H9 (cell line): ENCODE measurements around the gene HHIPL2. TPM values are rescaled to one million over a fixed set of nuclear protein-coding genes. Genes with fewer than 3 reads are reported as not detected.

Experiments
- DNase-seq: peaks from one replicate; pipeline ENCODE4 v3.0.0-alpha.2; 2017
- H2AFZ ChIP-seq: one replicate; pipeline ENCODE4 v1.6.1; 2013; ENCODE audit warnings: mild to moderate bottlenecking, low read length, control low read depth, moderate library complexity
- H2AK5ac ChIP-seq: 2 replicates; pipeline ENCODE4 v1.6.1; 2013; ENCODE audit warnings: low read length, control low read depth, mixed read lengths; ENCODE audit not compliant: insufficient read length
- H2BK120ac ChIP-seq: one replicate; pipeline ENCODE4 v1.6.1; 2013; ENCODE audit warnings: low read depth, mild to moderate bottlenecking, low read length, control low read depth, inconsistent platforms; ENCODE audit not compliant: poor library complexity, severe bottlenecking
- H2BK12ac ChIP-seq: 2 replicates; pipeline ENCODE4 v1.6.1; 2013; ENCODE audit warnings: low read length, control low read depth, mixed read lengths, low read depth; ENCODE audit not compliant: insufficient read length
- H2BK15ac ChIP-seq: 2 replicates; pipeline ENCODE4 v1.6.1; 2013; ENCODE audit warnings: low read depth, low read length, control low read depth
- H2BK20ac ChIP-seq: one replicate; pipeline ENCODE4 v1.6.1; 2013; ENCODE audit warnings: low read depth, mild to moderate bottlenecking, low read length, control low read depth, inconsistent platforms; ENCODE audit not compliant: poor library complexity, severe bottlenecking
- H2BK5ac ChIP-seq: 2 replicates; pipeline ENCODE4 v1.6.1; 2013; ENCODE audit warnings: low read length, control low read depth, mixed read lengths; ENCODE audit not compliant: insufficient read length
- H3K14ac ChIP-seq: 2 replicates; pipeline ENCODE4 v1.6.1; 2013; ENCODE audit warnings: low read length, control low read depth; ENCODE audit not compliant: insufficient read depth
- H3K18ac ChIP-seq: 2 replicates; pipeline ENCODE4 v1.6.1; 2013; ENCODE audit warnings: low read depth, mild to moderate bottlenecking, mixed read lengths, low read length, control low read depth; ENCODE audit not compliant: insufficient read length
- H3K23ac ChIP-seq: 2 replicates; pipeline ENCODE4 v1.6.1; 2013; ENCODE audit warnings: low read length, control low read depth, mixed read lengths, low read depth; ENCODE audit not compliant: insufficient read length
- H3K23me2 ChIP-seq: 2 replicates; pipeline ENCODE4 v1.6.1; 2013; ENCODE audit warnings: low read depth, mild to moderate bottlenecking, mixed read lengths, low read length, control low read depth; ENCODE audit not compliant: insufficient read length, poor library complexity, severe bottlenecking
- H3K27ac ChIP-seq: 2 replicates; pipeline ENCODE4 v1.5.1; 2013; ENCODE audit warnings: low read length, control low read depth, mixed read lengths, low read depth; ENCODE audit not compliant: insufficient read length
- H3K27me3 ChIP-seq: 2 replicates; pipeline ENCODE4 v1.6.1; 2013; ENCODE audit warnings: low read length, control low read depth, inconsistent platforms; ENCODE audit not compliant: insufficient read depth
- H3K4ac ChIP-seq: 2 replicates; pipeline ENCODE4 v1.6.1; 2013; ENCODE audit warnings: low read depth, mild to moderate bottlenecking, control low read depth, inconsistent platforms, low read length, moderate library complexity
- H3K4me1 ChIP-seq: 2 replicates; pipeline ENCODE4 v1.6.1; 2013; ENCODE audit warnings: low read length, control low read depth, inconsistent platforms; ENCODE audit not compliant: insufficient read depth
- H3K4me2 ChIP-seq: 2 replicates; pipeline ENCODE4 v1.6.1; 2013; ENCODE audit warnings: low read length, control low read depth, mixed read lengths; ENCODE audit not compliant: insufficient read length, insufficient read depth
- H3K56ac ChIP-seq: 2 replicates; pipeline ENCODE4 v1.6.1; 2013; ENCODE audit warnings: low read depth, mild to moderate bottlenecking, mixed read lengths, low read length, control low read depth; ENCODE audit not compliant: insufficient read length
- H3K79me1 ChIP-seq: 2 replicates; pipeline ENCODE4 v1.6.1; 2013; ENCODE audit warnings: low read depth, mild to moderate bottlenecking, moderate library complexity, low read length, control low read depth, inconsistent platforms; ENCODE audit not compliant: insufficient read depth, poor library complexity, severe bottlenecking
- H3K79me2 ChIP-seq: 2 replicates; pipeline ENCODE4 v1.6.1; 2013; ENCODE audit warnings: low read length, control low read depth, inconsistent platforms; ENCODE audit not compliant: insufficient read depth
- H3K9ac ChIP-seq: 2 replicates; pipeline ENCODE4 v1.6.1; 2013; ENCODE audit warnings: low read length, control low read depth, mixed read lengths; ENCODE audit not compliant: insufficient read length; ENCODE audit errors: extremely low read depth
- H3K9me3 ChIP-seq: one replicate; pipeline ENCODE4 v1.6.1; 2013; ENCODE audit warnings: low read depth, low read length, inconsistent platforms; ENCODE audit not compliant: control insufficient read depth
- H3T11ph ChIP-seq: one replicate; pipeline ENCODE4 v1.6.1; 2013; ENCODE audit warnings: mild to moderate bottlenecking, low read length, control low read depth, inconsistent platforms
- H4K20me1 ChIP-seq: one replicate; pipeline ENCODE4 v1.6.1; 2013; ENCODE audit not compliant: control insufficient read depth, insufficient read length, insufficient read depth
- H4K5ac ChIP-seq: 2 replicates; pipeline ENCODE4 v1.6.1; 2013; ENCODE audit warnings: low read depth, mild to moderate bottlenecking, mixed read lengths, low read length, control low read depth; ENCODE audit not compliant: insufficient read length
- H4K8ac ChIP-seq: replicated peaks from 2 replicates; pipeline ENCODE4 v1.6.1; 2013; ENCODE audit warnings: low read length, control low read depth, mixed read lengths, low read depth; ENCODE audit not compliant: insufficient read length
- H4K91ac ChIP-seq: 2 replicates; pipeline ENCODE4 v1.6.1; 2013; ENCODE audit warnings: low read depth, mild to moderate bottlenecking, moderate library complexity, mixed read lengths, low read length, control low read depth; ENCODE audit not compliant: insufficient read length
- H3K27ac Mint-ChIP-seq, 3 experiments: 2 replicates in 2 of 3; 3 replicates in 1 of 3; pipeline ENCODE4 v1.8.0; 2020 to 2021; ENCODE audit warnings: mixed read lengths in 3 of 3, mild to moderate bottlenecking in 1 of 3, moderate library complexity in 1 of 3
- H3K27me3 Mint-ChIP-seq: 2 replicates; pipeline ENCODE4 v1.8.0; 2021; ENCODE audit warnings: low read depth, mild to moderate bottlenecking, moderate library complexity, mixed read lengths
- H3K36me3 Mint-ChIP-seq, 3 experiments: 2 replicates in 2 of 3; 3 replicates in 1 of 3; pipeline ENCODE4 v1.8.0; 2020 to 2021; ENCODE audit warnings: low read depth in 3 of 3, mixed read lengths in 3 of 3; ENCODE audit not compliant: insufficient read depth in 1 of 3
- H3K4me1 Mint-ChIP-seq, 2 experiments: 2 replicates each; pipeline ENCODE4 v1.8.0; 2020; ENCODE audit warnings: mixed read lengths in 2 of 2
- H3K4me3 Mint-ChIP-seq, 2 experiments: 2 replicates in 1 of 2; 3 replicates in 1 of 2; pipeline ENCODE4 v1.8.0; 2020 to 2021; ENCODE audit warnings: mild to moderate bottlenecking in 2 of 2, mixed read lengths in 2 of 2, moderate library complexity in 1 of 2
- H3K9me3 Mint-ChIP-seq, 2 experiments: 2 replicates in 1 of 2; 3 replicates in 1 of 2; pipeline ENCODE4 v1.8.0; 2020; ENCODE audit warnings: mild to moderate bottlenecking in 2 of 2, mixed read lengths in 2 of 2, moderate library complexity in 1 of 2
- CTCF ChIP-seq: fragments of 200-600 bp; sonication (generic); conservative IDR thresholded peaks from 3 replicates; pipeline ENCODE4 v1.8.0; 2021; ENCODE audit warnings: antibody characterized with exemption, mild to moderate bottlenecking
- WGBS: extraction: QIAGEN DNeasy Blood & Tissue Kit; methylation state at CpG from one replicate; pipeline ENCODE4 v1.1.7; 2013; ENCODE audit warnings: missing lambda C conversion rate, low lambda C conversion rate, mixed read lengths; ENCODE audit not compliant: insufficient read length; ENCODE audit errors: extremely low coverage; 5-methylcytosine and 5-hydroxymethylcytosine counted together
- total RNA-seq: library from RNA; stranded (reverse); gene quantifications from 2 replicates; pipeline ENCODE4 v1.2.1, GENCODE V29; 2021

Gene HHIPL2
- total RNA-seq, 1 experiment from 2014 or later, result 0.39 TPM

- Histone ChIP-seq H4K8ac (no peak overlapping the region), H3K27ac (no peak overlapping the region), H2BK5ac (no peak overlapping the region), H4K20me1 (no peaks in the 10 kb centered on the region), H3K9me3 (no peaks in the 10 kb centered on the region), H2BK20ac (no peak overlapping the region), H3K18ac (no peak overlapping the region), H3K23ac (no peak overlapping the region), H3K9ac (no peak overlapping the region), H3K4me2 (no peak overlapping the region), H3K14ac (no peak overlapping the region), H2BK15ac (no peak overlapping the region), H2AK5ac (no peak overlapping the region), H3K79me1 (no peaks in the 10 kb centered on the region), H3K56ac (no peak overlapping the region), H2BK120ac (no peak overlapping the region), H3K79me2 (no peaks in the 10 kb centered on the region), H4K91ac (no peak overlapping the region), H2BK12ac (no peak overlapping the region), H3K4me1 (no peaks in the 10 kb centered on the region), H2AFZ (no peak overlapping the region), H3K23me2 (no peaks in the 10 kb centered on the region), H4K5ac (no peak overlapping the region), H3K4ac (no peak overlapping the region), H3K27me3 (no peaks in the 10 kb centered on the region), H3T11ph (no peak overlapping the region)
- H3K9me3 Mint-ChIP-seq, result no peaks in the 10 kb centered on the region
- no peak overlapping the region; a peak in 1 of 7 replicates for H3K27ac Mint-ChIP-seq
- H3K4me1 Mint-ChIP-seq, result no peaks in the 10 kb centered on the region; a peak in 1 of 4 replicates
- no CpG with 5 or more reads among the region's 5 CpGs for WGBS
- no peaks in the 10 kb centered on the region for H3K27me3 Mint-ChIP-seq
- TF ChIP-seq CTCF, result no peak
- peaks cover 4 to 19% (median 10%) of the 10 kb centered on the region in 3 experiments; a peak in 6 of 7 replicates for H3K36me3 Mint-ChIP-seq
- H3K4me3 Mint-ChIP-seq, result no peak overlapping the region
- DNase-seq, result no peak
Observed at GRCh38 chr1:222552882-222553281, 5.0 kb upstream of the HHIPL2 start.
